Thyroid gland (tissue), 4 donors: ENCODE data around the gene PARD3.

Experiments used
- CTCF ChIP-seq, 6 experiments: fragments of 200-600 bp in 3 of 6; fragments of 450-650 bp in 3 of 6; sonication (generic) in 3 of 6; IDR thresholded peaks; one replicate each; pipeline ENCODE4 v1.5.1; 2016 to 2019; ENCODE audit warnings: antibody characterized with exemption in 6 of 6, mild to moderate bottlenecking in 2 of 6, inconsistent platforms in 1 of 6, moderate library complexity in 1 of 6
- POLR2A ChIP-seq, 2 donors: fragments of 450-650 bp; IDR thresholded peaks; one replicate each; pipeline ENCODE4 v1.6.1; 2017; ENCODE audit warnings: antibody characterized with exemption in 2 of 2, mild to moderate bottlenecking in 2 of 2, moderate library complexity in 1 of 2

- no peak for TF ChIP-seq CTCF (IDR thresholded peaks at IDR 0.05)
- no peak for TF ChIP-seq POLR2A (IDR thresholded peaks at IDR 0.05)
Observed at GRCh38 chr10:34549953-34550352, 265.1 kb downstream of the PARD3 start.
